NCI-H128 (cell line): ENCODE results near the gene TPCN1.

Experiments used
- DNase-seq: peaks from one replicate; lab custom pipeline; 2025; ENCODE audit not compliant: unreplicated experiment; lab: John Stamatoyannopoulos, UW

Gene TPCN1

GRCh38 chr12:113239811-113240331 is 18.6 kb downstream of the TPCN1 start:
- DNase-seq, result no peak

DNA sequence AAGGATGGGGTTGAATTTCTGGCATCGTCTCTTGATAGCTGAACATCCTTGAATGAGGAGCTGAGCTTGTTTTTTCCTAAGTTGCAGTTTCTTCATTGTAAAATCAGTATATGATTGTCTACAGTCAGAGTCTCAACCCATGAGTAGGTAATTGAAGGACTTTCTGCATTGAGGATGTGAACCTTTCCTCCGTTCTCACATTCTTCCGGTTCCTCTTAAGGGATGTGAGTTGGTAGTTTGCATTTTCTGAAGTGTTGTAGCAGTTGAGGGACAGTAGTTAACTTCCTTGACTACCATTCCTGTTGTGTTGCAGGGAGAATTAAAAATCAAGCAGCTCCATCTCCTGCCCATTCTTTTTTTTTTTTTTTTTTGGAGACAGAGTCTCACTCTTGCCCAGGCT is 19.1 kb downstream of the TPCN1 start:
- DNase-seq, result no peak

GRCh38 chr12:113241191-113242025 is 20.1 kb downstream of the TPCN1 start:
- DNase-seq, result no peak

DNA sequence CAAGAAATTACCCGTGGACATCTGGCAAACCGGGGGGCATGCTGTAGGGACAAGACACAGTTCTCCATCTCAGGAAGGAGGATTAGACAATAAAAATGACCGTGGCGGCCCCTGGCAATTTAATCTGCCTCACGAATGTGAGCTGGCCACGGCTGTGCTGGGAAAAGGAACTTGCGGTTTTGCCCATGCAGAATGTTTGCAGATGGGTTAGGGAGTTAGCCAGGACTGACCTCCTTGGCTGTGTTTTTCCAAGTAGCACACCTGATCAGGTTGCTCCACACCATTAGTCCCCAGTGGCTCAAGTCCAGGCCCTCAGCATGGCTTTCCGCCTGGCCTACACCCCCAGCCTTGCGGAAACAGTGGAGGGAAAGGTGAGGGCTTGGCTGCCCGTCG is 20.8 kb downstream of the TPCN1 start:
- DNase-seq, result no peak

GRCh38 chr12:113242560-113242959 is 21.3 kb downstream of the TPCN1 start:
- no peak for DNase-seq

- DNase-seq, result no peak
Observed at GRCh38 chr12:113244047-113244460, 22.8 kb downstream of the TPCN1 start.

GRCh38 chr12:113244478-113244958 is 23.3 kb downstream of the TPCN1 start:
- no peak for DNase-seq

- DNase-seq, result peak; percentile 82
Observed at GRCh38 chr12:113245695-113246477, 24.6 kb downstream of the TPCN1 start.

DNA sequence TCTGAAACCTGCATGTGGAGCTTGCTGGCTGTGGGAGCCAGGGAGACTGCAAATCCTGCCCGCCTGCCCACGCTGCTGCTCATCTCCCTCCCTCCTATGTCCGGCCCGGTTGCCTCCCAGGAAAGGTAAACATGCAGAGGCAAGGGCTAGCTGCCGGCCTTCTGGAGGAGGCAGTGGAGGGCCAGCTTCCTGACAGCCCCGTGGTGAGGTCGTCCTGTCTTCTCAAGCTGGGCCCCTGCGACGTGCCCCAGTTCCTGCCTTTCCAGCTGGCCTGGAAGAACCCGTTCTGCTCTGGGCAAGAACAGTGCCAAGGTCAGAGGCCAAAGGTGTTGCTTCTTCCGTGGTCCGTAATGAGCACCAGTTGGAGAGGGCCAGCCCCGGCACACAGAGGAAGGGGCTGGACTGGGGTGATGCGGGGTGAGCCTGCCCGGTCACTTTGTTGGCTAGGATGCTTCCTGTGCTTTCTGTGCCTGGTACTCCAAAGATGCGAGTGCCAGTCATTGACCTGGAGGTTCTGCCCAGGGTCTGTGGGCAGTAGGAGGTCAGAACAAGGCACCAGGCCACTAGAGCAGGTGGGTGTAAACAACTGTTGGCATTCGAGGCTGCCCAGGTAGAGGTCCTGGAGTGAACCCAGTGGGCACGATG is 25.3 kb downstream of the TPCN1 start:
- DNase-seq, result no peak

- DNase-seq, result no peak
Observed at GRCh38 chr12:113247123-113248050, 26.1 kb downstream of the TPCN1 start.

GRCh38 chr12:113248051-113248825 is 27.0 kb downstream of the TPCN1 start:
- no peak for DNase-seq

DNA sequence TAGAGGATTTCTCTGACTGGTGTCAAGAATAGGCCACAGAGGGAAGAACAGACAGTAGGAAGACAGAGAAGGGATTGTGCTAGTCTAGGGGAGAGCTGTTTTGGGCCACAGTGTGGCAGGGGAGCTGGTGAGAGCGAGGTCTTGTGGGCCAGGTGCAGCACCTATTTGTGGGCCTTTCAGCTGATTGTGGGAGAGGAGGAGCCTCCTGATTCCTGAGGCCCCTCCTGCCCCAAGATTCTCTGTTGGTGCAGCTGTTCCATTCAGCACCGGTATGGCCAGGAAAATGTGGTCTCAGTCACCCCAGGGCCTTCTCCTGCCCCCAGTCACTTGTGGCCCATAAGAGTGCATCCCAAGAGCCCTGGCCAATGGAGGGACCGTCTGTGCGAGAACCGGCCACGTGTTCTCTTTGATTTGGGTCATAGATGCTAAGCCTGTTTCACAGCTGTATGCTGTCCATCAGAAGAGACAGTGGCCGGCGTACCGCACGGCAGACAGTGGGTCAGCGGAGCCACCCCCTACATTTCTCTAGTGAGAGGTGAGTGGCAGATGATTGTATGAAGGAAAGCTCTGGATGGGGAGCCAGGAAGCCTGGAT is 27.7 kb downstream of the TPCN1 start:
- DNase-seq, result no peak

DNA sequence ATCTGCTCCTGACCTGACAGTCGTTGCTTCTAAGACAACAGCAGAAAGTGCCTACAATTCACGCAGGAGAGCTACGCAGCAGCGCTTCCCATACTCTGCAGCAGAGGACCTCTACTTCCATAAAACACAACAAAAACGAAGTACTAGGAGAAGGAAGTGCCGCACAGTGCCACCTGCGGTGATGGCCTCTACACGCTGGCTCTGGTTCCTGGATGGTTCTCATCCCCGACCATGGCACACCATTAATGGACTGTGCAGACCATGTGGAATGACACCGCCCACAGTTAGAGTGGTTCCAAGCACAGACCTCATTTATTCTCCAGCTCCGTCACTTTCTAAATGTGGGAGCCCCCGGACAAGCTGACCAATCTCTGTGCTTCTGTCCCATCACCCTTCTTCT is 28.3 kb downstream of the TPCN1 start:
- no peak for DNase-seq

GRCh38 chr12:113250045-113250444 is 28.8 kb downstream of the TPCN1 start:
- no peak for DNase-seq

- DNase-seq, result no peak
Observed at GRCh38 chr12:113251404-113252070, 30.3 kb downstream of the TPCN1 start.

GRCh38 chr12:113252494-113252893 is 31.2 kb downstream of the TPCN1 start:
- DNase-seq, result no peak

DNA sequence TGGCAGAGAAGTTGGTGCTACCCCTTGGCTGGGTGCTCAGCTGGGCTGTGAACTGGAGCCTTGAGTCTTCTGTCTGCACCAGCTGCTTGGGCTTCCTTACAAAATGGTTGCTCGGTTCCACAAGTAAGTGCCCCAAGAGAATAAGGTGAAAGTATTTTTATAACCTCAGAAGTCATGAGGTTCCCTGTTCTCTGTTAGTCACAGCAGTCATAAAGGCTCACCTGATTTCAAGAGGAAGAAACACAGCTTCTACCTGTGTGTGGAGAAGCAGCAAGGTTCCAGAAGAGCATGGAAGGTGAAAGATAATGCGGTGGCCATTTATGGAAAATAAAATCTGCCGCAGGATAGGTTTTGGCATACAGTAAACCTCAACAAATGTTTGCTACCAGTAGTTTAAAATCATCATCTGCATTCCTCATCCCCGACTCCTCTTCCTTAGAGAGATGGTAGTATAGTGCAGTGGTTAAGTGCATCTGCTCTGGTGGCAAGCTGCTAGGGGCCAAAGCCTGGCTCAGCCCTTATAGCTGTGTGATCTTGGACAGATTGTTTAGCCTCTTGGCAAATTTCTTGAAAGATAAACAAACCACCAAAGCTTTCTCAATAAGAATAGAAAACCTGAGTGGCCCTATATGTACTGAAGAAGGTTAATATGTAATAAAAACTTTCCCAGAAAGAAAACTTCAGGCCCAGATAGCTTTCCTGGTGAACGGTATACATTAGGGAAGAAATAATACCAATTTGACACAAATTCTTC is 32.4 kb downstream of the TPCN1 start:
- DNase-seq, result no peak

- DNase-seq, result no peak
Observed at GRCh38 chr12:113254298-113254697, 33.0 kb downstream of the TPCN1 start.
